G401.6 (cell line): ENCODE results near the gene KMT2E.

ENCODE experiments used
- FAIRE-seq: peaks from 2 replicates; lab custom pipeline; 2012; peaks lifted over from hg19 to GRCh38; lab: Jason Lieb, UNC

The KMT2E gene

GRCh38 chr7:105084581-105084980 is 70.6 kb downstream of the KMT2E start:
- no peak for FAIRE-seq

GRCh38 chr7:105086850-105087249 is 72.8 kb downstream of the KMT2E start:
- peak; percentile 85 for FAIRE-seq

- FAIRE-seq, result no peak
These were observed 74.0 kb downstream of the KMT2E start for GRCh38 chr7:105087981-105088380.

GRCh38 chr7:105088456-105088855 is 74.5 kb downstream of the KMT2E start:
- no peak for FAIRE-seq

GRCh38 chr7:105094966-105095365 is 81.0 kb downstream of the KMT2E start:
- FAIRE-seq, result no peak

- FAIRE-seq, result no peak
These were observed 82.3 kb downstream of the KMT2E start for GRCh38 chr7:105096306-105096705.

- no peak for FAIRE-seq
These were observed 83.6 kb downstream of the KMT2E start for GRCh38 chr7:105097619-105098018.

- no peak for FAIRE-seq
These were observed 85.0 kb downstream of the KMT2E start for GRCh38 chr7:105098863-105099515.

- no peak for FAIRE-seq
These were observed 87.9 kb downstream of the KMT2E start for GRCh38 chr7:105101864-105102263.

GRCh38 chr7:105102557-105103352 is 88.8 kb downstream of the KMT2E start:
- FAIRE-seq, result no peak

- FAIRE-seq, result no peak
These were observed 91.6 kb downstream of the KMT2E start for GRCh38 chr7:105105579-105105978.

- no peak for FAIRE-seq
These were observed 92.5 kb downstream of the KMT2E start for GRCh38 chr7:105106473-105106872.

- FAIRE-seq, result no peak
These were observed 93.5 kb downstream of the KMT2E start for GRCh38 chr7:105107458-105107857.

GRCh38 chr7:105112440-105113418 is 98.7 kb downstream of the KMT2E start:
- no peak for FAIRE-seq

- FAIRE-seq, result no peak
These were observed 104.9 kb downstream of the KMT2E start for GRCh38 chr7:105118612-105119600.

GRCh38 chr7:105122619-105123018 is 108.6 kb downstream of the KMT2E start:
- no peak for FAIRE-seq

- FAIRE-seq, result no peak
These were observed 111.7 kb downstream of the KMT2E start for GRCh38 chr7:105125745-105126144.

- no peak for FAIRE-seq
These were observed 112.5 kb downstream of the KMT2E start for GRCh38 chr7:105126436-105126975.

GRCh38 chr7:105127179-105127578 is 113.2 kb downstream of the KMT2E start:
- FAIRE-seq, result no peak

GRCh38 chr7:105130048-105130447 is 116.0 kb downstream of the KMT2E start:
- FAIRE-seq, result no peak

- no peak for FAIRE-seq
These were observed 116.6 kb downstream of the KMT2E start for GRCh38 chr7:105130580-105130979.
